Calu3 (cell line): ENCODE data around the gene NHLRC1. TPM values are rescaled to one million over a fixed set of nuclear protein-coding genes. Genes with fewer than 3 reads are reported as not detected.

Experiments
- BruUV-seq: library from RNA; stranded (reverse); fragments of 400-500 nt; replicated peaks from 2 replicates; lab custom pipeline; 2021; lab: Mats Ljungman, UMichigan
- CTCF ChIA-PET: fragments of 300-600 bp; sonication (Branson Sonifier 250); formaldehyde crosslinking; loops from one replicate; lab custom pipeline; 2022; ENCODE audit warnings: antibody characterized with exemption; lab: Charles Lee
- DNase-seq: peaks from one replicate; pipeline ENCODE4 v3.0.0; 2022
- H3K27ac Mint-ChIP-seq: one replicate; pipeline ENCODE4 v1.8.0; 2022; ENCODE audit warnings: mixed read lengths; ENCODE audit not compliant: unreplicated experiment
- H3K27me3 Mint-ChIP-seq: one replicate; pipeline ENCODE4 v1.8.0; 2022; ENCODE audit warnings: mixed read lengths; ENCODE audit not compliant: unreplicated experiment
- H3K36me3 Mint-ChIP-seq: one replicate; pipeline ENCODE4 v1.8.0; 2022; ENCODE audit warnings: mild to moderate bottlenecking, moderate library complexity, mixed read lengths; ENCODE audit not compliant: insufficient read depth, unreplicated experiment
- H3K4me1 Mint-ChIP-seq: one replicate; pipeline ENCODE4 v1.8.0; 2022; ENCODE audit warnings: mild to moderate bottlenecking, low read depth, mixed read lengths; ENCODE audit not compliant: unreplicated experiment
- H3K4me3 Mint-ChIP-seq: one replicate; pipeline ENCODE4 v1.8.0; 2022; ENCODE audit warnings: mild to moderate bottlenecking, low read depth, moderate library complexity, mixed read lengths; ENCODE audit not compliant: unreplicated experiment
- H3K9me3 Mint-ChIP-seq: one replicate; pipeline ENCODE4 v1.8.0; 2022; ENCODE audit warnings: low read depth, mixed read lengths; ENCODE audit not compliant: unreplicated experiment
- intact Hi-C: fragments of 100-400 bp; cut with micrococcal nuclease; formaldehyde crosslinking; loops from one replicate; pipeline ENCODE4 v1.10.0; 2022; ENCODE audit not compliant: unreplicated experiment
- total RNA-seq: library from RNA; stranded (reverse); gene quantifications from 2 replicates; pipeline ENCODE4 v1.2.3, GENCODE V29; 2022
- TF ChIP-seq, protein P1 (sequence below): fragments of 200-600 bp; IDR thresholded peaks from one replicate; pipeline ENCODE4 v1.8.0; 2022; ENCODE audit warnings: antibody characterized with exemption; ENCODE audit not compliant: unreplicated experiment

The NHLRC1 gene
- total RNA-seq, 1 experiment from 2014 or later: 0.92 TPM

DNA sequence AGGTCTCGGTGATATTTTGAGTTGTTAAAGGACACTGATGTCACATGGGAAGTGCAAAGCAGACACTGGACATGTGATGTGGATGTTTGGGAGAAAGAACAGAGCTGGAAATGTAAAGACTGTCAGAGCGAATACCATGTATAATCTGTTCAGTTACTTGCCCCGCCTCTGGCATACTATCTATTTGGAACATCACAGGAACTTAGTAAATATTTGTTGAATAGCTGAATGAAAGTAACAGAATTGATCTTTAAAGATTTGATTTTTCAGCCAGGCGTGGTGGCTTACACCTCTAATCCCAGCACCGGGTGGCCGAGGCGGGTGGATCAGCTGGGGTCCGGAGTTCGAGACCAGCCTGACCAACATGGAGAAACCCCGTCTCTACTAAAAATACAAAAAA lies 13.8 kb upstream of the NHLRC1 start:
- DNase-seq: no peak
- TF ChIP-seq, protein P1, sequence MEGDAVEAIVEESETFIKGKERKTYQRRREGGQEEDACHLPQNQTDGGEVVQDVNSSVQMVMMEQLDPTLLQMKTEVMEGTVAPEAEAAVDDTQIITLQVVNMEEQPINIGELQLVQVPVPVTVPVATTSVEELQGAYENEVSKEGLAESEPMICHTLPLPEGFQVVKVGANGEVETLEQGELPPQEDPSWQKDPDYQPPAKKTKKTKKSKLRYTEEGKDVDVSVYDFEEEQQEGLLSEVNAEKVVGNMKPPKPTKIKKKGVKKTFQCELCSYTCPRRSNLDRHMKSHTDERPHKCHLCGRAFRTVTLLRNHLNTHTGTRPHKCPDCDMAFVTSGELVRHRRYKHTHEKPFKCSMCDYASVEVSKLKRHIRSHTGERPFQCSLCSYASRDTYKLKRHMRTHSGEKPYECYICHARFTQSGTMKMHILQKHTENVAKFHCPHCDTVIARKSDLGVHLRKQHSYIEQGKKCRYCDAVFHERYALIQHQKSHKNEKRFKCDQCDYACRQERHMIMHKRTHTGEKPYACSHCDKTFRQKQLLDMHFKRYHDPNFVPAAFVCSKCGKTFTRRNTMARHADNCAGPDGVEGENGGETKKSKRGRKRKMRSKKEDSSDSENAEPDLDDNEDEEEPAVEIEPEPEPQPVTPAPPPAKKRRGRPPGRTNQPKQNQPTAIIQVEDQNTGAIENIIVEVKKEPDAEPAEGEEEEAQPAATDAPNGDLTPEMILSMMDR: no peak
- no peaks in the 10 kb centered on the region for H3K9me3 Mint-ChIP-seq
- CTCF ChIA-PET: no interaction called here
- H3K27me3 Mint-ChIP-seq: no peaks in the 10 kb centered on the region
- intact Hi-C loops: no loop called here
- H3K4me1 Mint-ChIP-seq: no peaks in the 10 kb centered on the region
- H3K36me3 Mint-ChIP-seq: peaks cover 5% of the 10 kb centered on the region
- no peak overlapping the region for H3K27ac Mint-ChIP-seq
- no TSS peak for BruUV-seq
- no peak overlapping the region for H3K4me3 Mint-ChIP-seq

DNA sequence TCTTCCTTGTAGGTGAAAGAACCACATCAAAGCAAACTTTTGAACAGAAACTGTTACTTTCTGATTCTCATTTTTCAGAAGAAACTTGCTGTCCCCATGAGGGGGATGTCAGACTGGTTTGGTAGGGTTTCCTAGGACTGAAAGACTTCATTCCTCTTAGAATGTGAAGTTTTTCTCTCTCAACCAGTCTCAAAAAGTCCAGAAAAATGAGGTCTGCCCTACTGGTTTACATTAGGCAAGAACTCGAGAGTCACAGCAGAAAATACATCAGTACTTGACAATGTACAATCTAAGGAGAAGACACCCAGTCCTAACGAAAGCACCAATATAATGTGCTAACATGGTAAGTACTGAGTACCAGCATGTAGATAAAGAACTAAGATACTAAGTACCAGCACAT lies 12.7 kb upstream of the NHLRC1 start:
- H3K4me1 Mint-ChIP-seq: no peaks in the 10 kb centered on the region
- intact Hi-C loops: no loop called here
- DNase-seq: no peak
- H3K4me3 Mint-ChIP-seq: no peak overlapping the region
- H3K27ac Mint-ChIP-seq: no peak overlapping the region
- no peaks in the 10 kb centered on the region for H3K36me3 Mint-ChIP-seq
- H3K9me3 Mint-ChIP-seq: no peaks in the 10 kb centered on the region
- CTCF ChIA-PET: no interaction called here
- no TSS peak for BruUV-seq
- no peaks in the 10 kb centered on the region for H3K27me3 Mint-ChIP-seq
- TF ChIP-seq, protein P1: no peak

DNA sequence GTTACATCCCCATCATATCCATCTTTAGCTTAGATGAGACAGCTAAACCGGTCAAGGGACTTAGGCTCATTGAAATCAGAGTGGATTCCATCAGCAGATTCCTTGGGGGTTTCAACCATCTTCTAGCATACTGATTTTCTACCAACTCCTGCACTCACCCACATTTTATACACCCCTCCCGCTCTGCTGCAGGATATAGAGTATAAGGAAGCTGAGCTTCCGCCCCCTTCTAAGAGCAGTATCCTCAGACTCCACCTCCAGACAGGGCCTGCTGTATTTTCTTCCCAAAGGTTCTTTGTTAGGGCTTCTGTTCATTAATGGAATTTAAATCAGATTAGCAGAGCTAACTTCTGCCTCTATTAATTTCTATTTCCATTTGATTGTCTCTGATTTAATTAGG lies 9.9 kb upstream of the NHLRC1 start:
- Mint-ChIP-seq H3K4me1 (no peaks in the 10 kb centered on the region), H3K4me3 (no peak overlapping the region), H3K36me3 (no peaks in the 10 kb centered on the region), H3K27me3 (no peaks in the 10 kb centered on the region), H3K27ac (no peak overlapping the region), H3K9me3 (no peaks in the 10 kb centered on the region)
- CTCF ChIA-PET: no interaction called here
- TF ChIP-seq, protein P1: no peak
- no TSS peak for BruUV-seq
- intact Hi-C loops: no loop called here
- no peak for DNase-seq

DNA sequence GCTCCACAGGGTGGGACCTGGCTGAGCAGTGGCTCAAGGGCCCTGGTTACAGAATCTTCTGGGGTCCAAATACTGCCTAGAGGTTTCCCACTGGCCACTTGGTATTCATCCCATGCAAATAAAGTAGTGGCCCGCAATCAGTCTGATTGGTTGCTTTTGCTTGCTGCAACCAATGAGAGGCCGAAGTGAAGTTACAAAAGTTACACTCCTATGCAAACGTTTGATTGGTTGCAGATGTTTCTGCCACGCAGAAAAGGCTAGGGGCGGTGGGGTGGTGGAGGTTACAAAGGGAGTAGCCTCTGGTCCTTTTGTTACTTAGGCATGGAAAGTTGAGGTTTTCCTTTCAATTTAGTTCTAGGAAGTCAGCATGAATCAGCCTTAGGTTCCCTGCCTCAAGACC lies 3.6 kb upstream of the NHLRC1 start:
- Mint-ChIP-seq H3K36me3 (peaks cover 6% of the 10 kb centered on the region), H3K27me3 (no peaks in the 10 kb centered on the region), H3K9me3 (no peaks in the 10 kb centered on the region), H3K4me3 (no peak overlapping the region), H3K27ac (no peak overlapping the region), H3K4me1 (no peaks in the 10 kb centered on the region)
- intact Hi-C loops: loop anchor here (10.0 kb wide), 1 partner anchor 141 kb away; the partner anchor contains the start of gene KIF13A
- CTCF ChIA-PET: no interaction called here
- no peak for DNase-seq
- BruUV-seq: no TSS peak
- TF ChIP-seq, protein P1: no peak
